Neural progenitor cell (in vitro differentiated cells): Measurements from ENCODE around the gene CRYBG3.

Experiments used
- CTCF ChIP-seq: fragments of 200-600 bp; sonication (generic); IDR thresholded peaks from 2 replicates; pipeline ENCODE4 v1.5.1; 2017; ENCODE audit warnings: antibody characterized with exemption, mild to moderate bottlenecking
- EZH2 ChIP-seq: fragments of 200-600 bp; sonication (generic); IDR thresholded peaks from 2 replicates; pipeline ENCODE4 v1.6.1; 2017; ENCODE audit warnings: antibody characterized with exemption, mild to moderate bottlenecking, moderate library complexity

GRCh38 chr3:97954228-97954827 lies 132.5 kb downstream of the CRYBG3 start:
- TF ChIP-seq CTCF = no peak
- no peak for TF ChIP-seq EZH2
